ENCODE measurements around the gene VGLL3.
"Not testable (repeated sequence)": the region's sequence is repeated elsewhere in the genome, so short reads cannot be mapped to it uniquely, and the experiment has no call there.

The VGLL3 gene

DNA sequence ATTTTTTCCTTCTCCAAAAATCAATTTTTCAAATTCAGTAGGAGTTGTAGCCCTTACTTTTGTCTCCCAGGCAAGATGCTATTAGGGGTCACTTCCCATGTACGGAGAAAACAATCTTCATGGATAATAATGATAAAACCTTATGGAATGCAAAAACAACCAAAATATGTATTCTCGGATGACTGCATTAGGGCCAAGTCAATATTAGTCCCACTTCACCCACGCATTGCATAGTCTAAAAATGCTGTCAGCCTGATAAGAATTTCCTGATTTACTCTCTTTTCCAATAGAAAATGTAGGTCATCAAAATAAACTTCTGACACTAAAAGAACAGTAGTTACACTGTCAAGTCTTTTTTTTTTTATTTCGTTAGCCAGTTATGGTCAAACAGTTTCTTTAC, 2.7 kb downstream of the VGLL3 start:
- DNase-seq = no peak

DNA sequence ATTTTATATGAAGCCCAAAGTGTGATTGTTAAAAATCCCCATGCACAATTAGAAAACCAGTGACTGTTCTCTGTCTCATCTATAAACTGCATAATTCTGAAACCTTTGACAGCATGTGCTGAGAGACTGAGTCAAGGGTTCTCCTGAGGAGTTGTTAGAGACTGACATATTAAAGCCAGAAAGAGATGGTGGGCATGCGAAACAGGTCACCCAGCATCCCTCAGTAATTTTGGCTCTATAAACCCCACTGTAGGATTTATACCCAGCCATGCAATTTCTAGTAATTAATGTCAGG, 3.6 kb downstream of the VGLL3 start:
- no peak for DNase-seq

GRCh38 chr3:86986671-86987420, 4.1 kb downstream of the VGLL3 start:
- DNase-seq = no peak

GRCh38 chr3:86985181-86985826, 5.6 kb downstream of the VGLL3 start:
- no peak for DNase-seq

GRCh38 chr3:86984271-86984670, 6.7 kb downstream of the VGLL3 start:
- no peak for DNase-seq

DNA sequence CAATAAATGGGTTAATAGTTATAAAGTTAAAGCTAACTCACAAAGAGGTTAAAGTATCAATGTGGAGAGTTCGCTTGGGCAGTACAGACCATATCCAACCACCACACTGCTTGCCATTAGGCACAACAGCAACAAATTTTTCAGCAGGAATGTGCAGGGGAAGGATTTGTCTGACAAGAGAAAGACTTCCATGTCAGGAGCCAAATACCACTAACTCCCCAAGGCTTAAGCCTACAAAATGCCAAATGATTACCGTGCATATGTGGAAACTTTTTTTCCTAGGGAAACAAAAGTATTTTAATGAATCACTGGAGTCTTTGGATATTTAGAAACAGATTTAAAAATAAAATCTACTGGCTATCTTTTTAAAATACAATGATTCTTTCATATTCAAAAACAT, 8.1 kb downstream of the VGLL3 start:
- DNase-seq = no peak

- no peak for DNase-seq
Measured at GRCh38 chr3:86978111-86978551, 12.8 kb downstream of the VGLL3 start.

DNA sequence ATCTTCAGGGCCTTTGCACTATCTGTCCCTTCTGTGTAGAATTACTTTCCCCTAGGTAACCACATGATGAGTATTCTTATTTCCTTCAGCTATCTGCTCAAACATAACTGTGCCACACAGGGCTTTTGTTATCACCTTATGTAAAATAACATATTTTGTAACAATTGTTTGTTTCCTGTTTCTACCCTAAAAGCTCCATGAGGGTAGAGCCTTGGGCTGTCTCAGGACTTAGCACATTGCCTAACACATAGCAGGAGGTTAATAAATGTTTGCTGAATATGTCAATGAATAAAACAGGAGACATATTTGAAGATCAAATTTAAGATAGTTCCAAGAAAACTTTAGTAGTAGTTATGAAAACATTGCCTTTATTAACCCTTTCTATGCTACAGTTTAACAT, 14.7 kb downstream of the VGLL3 start:
- DNase-seq = no peak

GRCh38 chr3:86974177-86974576, 16.8 kb downstream of the VGLL3 start:
- DNase-seq = not testable (repeated sequence)

GRCh38 chr3:86973440-86973839, 17.5 kb downstream of the VGLL3 start:
- DNase-seq = no peak

DNA sequence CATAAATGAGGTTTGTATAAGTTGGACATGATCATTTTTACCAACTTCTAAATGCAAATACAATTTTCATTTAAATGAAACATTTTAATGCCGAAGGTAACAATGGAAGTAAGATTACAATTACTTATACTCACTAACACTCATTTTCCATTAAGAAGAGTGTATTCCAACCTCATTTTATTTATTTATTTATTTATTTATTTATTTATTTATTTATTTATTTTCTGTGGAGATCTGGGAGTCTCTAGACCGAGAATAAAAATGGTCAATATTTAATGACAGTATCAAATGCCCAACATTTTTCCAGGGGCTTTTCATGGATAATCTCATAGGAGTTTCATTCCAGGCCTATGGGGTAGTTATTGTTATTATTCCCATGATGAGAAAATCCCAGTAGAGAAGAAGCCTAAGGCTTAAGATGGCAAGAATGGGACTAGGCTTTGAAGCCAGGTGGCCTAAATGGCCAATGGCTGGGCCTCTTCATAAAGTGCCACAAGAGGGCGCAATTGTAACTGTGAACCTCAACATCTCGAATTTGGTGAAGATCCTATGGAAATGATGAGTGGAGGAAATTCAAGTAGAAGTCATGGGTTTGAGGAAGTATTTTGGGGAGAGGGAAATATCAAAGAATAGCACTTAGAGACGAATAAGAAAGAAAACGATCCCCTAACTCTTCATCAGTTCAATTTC, 21.3 kb downstream of the VGLL3 start:
- DNase-seq = peak; percentile 64

- no peak for DNase-seq
Measured at GRCh38 chr3:86968244-86968932, 22.6 kb downstream of the VGLL3 start.

- no peak for DNase-seq
Measured at GRCh38 chr3:86967062-86967461, 23.9 kb downstream of the VGLL3 start.

GRCh38 chr3:86965166-86965565, 25.8 kb downstream of the VGLL3 start:
- no peak for DNase-seq

DNA sequence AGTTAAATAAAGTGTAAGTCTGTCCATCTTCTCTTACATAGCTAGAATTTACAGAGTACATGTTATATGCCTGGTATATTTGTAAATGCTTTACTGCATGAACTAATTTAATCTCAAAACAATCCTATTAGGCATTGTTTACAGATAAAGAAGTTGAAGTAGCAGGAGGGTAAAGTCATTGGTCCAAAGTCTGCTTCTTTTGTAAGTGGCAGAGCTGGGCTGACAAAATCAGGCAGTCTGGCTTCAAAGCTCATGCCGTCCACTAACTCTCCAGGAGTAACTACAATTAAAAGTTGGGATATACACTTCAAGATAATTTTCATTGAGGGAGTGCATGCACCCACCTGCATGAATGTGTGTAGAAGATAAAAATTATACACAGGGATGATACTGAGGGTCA, 27.3 kb downstream of the VGLL3 start:
- DNase-seq = no peak

GRCh38 chr3:86961297-86961696, 29.7 kb downstream of the VGLL3 start:
- DNase-seq = no peak

GRCh38 chr3:86960550-86960949, 30.4 kb downstream of the VGLL3 start:
- no peak for DNase-seq

DNA sequence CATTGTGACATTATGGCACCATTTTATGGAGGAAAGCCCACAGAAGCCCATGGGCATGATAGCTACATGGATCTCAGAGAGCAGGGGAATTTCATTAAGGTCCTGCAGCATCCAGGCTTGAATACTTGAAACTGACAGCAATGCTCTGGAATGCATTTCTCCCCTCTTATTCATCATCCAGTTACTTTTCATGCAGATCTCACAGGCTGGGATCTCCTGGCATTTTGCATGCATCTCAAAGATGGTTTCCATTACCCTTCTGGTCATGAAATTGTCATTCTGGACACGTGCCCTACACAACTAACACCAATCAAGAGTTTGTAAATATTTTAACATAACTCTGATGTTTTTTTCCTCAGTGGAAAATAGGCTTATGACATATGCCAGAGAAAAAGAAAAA, 32.4 kb downstream of the VGLL3 start:
- DNase-seq = no peak

- no peak for DNase-seq
Measured at GRCh38 chr3:86954747-86955146, 36.2 kb downstream of the VGLL3 start.

- DNase-seq = no peak
Measured at GRCh38 chr3:86954226-86954625, 36.7 kb downstream of the VGLL3 start.

- DNase-seq = no peak
Measured at GRCh38 chr3:86951322-86951721, 39.6 kb downstream of the VGLL3 start.

- no peak for DNase-seq
Measured at GRCh38 chr3:86950717-86951116, 40.2 kb downstream of the VGLL3 start.

DNA sequence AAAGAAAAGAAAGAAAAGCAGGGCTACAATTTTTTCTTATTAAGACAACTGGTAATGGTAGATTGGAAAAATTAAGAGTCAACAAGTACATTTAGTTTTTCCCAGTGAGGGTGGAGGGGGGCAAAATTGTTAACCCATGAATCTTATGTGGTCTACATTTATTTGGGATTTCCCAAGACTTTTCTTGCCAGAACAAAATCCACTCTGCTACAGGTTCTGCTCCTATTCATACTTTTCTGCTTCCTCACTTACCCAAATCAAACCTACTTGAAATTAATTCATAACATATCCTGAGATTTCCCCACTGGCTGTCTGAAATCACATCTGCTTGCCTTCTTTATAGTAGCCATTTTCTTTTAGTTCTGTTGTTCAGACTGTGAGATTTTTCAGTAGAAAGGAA, 41.1 kb downstream of the VGLL3 start:
- no peak for DNase-seq

- DNase-seq = no peak
Measured at GRCh38 chr3:86948822-86949221, 42.1 kb downstream of the VGLL3 start.
